ENCODE measurements around the gene PRTG.

- TF ChIP-seq POLR2AphosphoS5 (IDR thresholded peaks at IDR 0.05; ENCODE audit: low read depth, low read length): no peak
- TF ChIP-seq SIN3A (IDR thresholded peaks at IDR 0.05; ENCODE audit: borderline replicate concordance, insufficient read depth, low read length): no peak
These were observed 4.2 kb downstream of the PRTG start for GRCh38 chr15:55738715-55739114.
